Activated CD8-positive, alpha-beta memory T cell treated with anti-CD3 and anti-CD28 coated beads, Interleukin-2, amount 10 ng/mL, durations not matched to agents 7 days and 5 days (primary cell): ENCODE measurements around the gene ADAM12. TPM values are rescaled to one million over a fixed set of nuclear protein-coding genes. Genes with fewer than 3 reads are reported as not detected.
A peak's percentile ranks its signal among the peaks of the same experiment; 100 is the strongest.

Experiments used
- ATAC-seq: fragments of 150-1000 bp; cut with Tn5 transposase; one replicate; pipeline ENCODE4 v1.10.0; 2021; ENCODE audit warnings: moderate library complexity
- CTCF ChIA-PET: fragments of 350-600 bp; sonication (Branson Sonifier 250); formaldehyde crosslinking; loops from one replicate; lab custom pipeline; 2021; ENCODE audit warnings: antibody characterized with exemption; lab: Charles Lee
- DNase-seq: peaks from one replicate; pipeline ENCODE4 v3.0.0-alpha.2; 2020
- H3K27ac Mint-ChIP-seq: one replicate; pipeline ENCODE4 v1.8.0; 2021; ENCODE audit warnings: mild to moderate bottlenecking, mixed read lengths
- H3K27me3 Mint-ChIP-seq: one replicate; pipeline ENCODE4 v1.8.0; 2021; ENCODE audit warnings: mixed read lengths
- H3K36me3 Mint-ChIP-seq: one replicate; pipeline ENCODE4 v1.8.0; 2021; ENCODE audit warnings: mild to moderate bottlenecking, mixed read lengths
- H3K4me1 Mint-ChIP-seq: one replicate; pipeline ENCODE4 v1.8.0; 2021; ENCODE audit warnings: mixed read lengths
- H3K4me3 Mint-ChIP-seq: one replicate; pipeline ENCODE4 v1.8.0; 2021; ENCODE audit warnings: mild to moderate bottlenecking, moderate library complexity, mixed read lengths
- H3K9me3 Mint-ChIP-seq: one replicate; pipeline ENCODE4 v1.8.0; 2022; ENCODE audit warnings: low read depth, mixed read lengths
- total RNA-seq, 2 experiments: library from RNA; stranded (reverse); gene quantifications; one replicate each; pipeline ENCODE4 v1.2.3, GENCODE V29; 2021

ADAM12 gene
- total RNA-seq, 2 experiments from 2014 or later: 0.67 TPM; not detected in 1

DNA sequence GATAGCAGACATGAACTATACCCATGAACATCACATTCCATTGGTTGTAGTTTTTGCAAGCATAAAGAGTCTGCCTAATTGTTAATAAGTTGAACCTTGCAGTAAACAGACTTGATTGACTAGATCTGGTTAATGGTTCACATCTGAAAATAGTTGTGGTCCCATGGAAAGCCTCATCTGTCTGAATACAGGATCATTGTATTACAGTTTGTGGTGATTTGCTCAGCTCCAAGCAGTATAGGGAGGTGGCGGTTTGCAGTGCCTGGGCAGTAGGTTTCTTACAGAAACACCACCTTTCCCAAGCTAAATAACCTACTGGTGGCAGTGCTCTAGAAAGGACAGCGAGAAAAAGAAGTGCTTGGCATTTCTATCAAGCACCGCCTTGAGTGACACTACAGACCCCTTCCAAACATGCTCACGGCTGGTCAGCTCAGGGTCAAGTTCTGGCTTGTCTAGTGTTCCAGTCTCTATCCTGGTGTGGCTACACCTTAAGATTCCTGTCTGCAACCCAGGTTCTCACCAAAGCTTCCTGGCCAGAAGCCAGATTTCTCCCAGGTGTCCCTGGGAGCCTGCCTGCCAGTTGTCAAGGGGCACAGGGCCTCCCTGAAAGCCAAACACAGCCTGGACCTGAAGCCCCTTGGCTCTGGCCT lies 372.0 kb downstream of the ADAM12 start:
- no peak for DNase-seq
- Mint-ChIP-seq H3K36me3 (no peaks in the 10 kb centered on the region), H3K4me1 (peaks cover 16% of the 10 kb centered on the region), H3K4me3 (no peak overlapping the region), H3K27ac (no peak overlapping the region), H3K9me3 (no peaks in the 10 kb centered on the region), H3K27me3 (no peaks in the 10 kb centered on the region)
- ATAC-seq: no peak
- CTCF ChIA-PET: no interaction called here

DNA sequence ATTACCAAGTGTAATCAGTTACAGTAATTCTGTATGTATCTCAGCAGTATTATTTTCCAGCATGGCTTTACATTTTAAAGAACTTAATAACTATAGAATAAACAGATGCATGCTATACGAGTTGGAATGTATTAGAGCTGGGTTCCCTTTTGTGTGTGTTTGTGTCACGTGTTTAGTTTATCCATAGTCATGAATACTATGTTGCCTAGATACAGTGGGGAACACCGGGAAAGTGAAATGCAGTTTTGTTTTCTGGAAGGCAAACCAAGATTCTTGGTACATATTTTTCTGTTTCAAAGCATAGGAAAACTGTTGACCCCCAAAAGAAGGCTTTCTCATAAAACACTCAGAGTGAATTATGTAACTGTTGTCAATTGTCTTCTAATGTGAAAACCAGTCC lies 372.9 kb downstream of the ADAM12 start:
- Mint-ChIP-seq H3K36me3 (no peaks in the 10 kb centered on the region), H3K27ac (no peak overlapping the region), H3K4me3 (no peak overlapping the region), H3K9me3 (no peaks in the 10 kb centered on the region), H3K27me3 (no peaks in the 10 kb centered on the region), H3K4me1 (peaks cover 16% of the 10 kb centered on the region)
- DNase-seq: no peak
- ATAC-seq: no peak
- CTCF ChIA-PET: no interaction called here

DNA sequence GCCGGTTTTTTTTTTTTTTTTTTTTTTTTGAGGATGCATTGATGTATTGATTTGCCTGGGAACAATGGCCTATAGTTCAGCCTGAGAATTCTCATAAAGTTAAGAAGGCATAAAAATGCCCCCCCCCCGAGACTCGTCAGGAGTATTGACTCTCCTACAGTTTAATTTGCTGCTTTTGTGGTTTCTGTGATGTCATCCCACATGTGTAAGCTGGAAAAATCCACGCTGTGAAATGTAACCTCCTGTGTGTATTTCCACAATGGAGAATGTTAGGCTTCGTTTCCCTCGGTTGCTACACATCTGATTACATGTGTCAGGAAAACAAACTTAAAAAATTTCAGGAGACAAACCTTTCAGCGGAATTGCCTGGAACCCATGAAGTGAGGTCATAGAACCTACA lies 374.0 kb downstream of the ADAM12 start:
- no peaks in the 10 kb centered on the region for H3K27me3 Mint-ChIP-seq
- no peak overlapping the region for H3K27ac Mint-ChIP-seq
- H3K9me3 Mint-ChIP-seq: no peaks in the 10 kb centered on the region
- peaks cover 16% of the 10 kb centered on the region for H3K4me1 Mint-ChIP-seq
- CTCF ChIA-PET: interaction anchor here (0.7 kb wide), 1 partner anchor 1840 kb away, joined by 4 read pairs; no protein-coding TSS in a partner anchor
- no peak for ATAC-seq
- no peaks in the 10 kb centered on the region for H3K36me3 Mint-ChIP-seq
- no peak for DNase-seq
- no peak overlapping the region for H3K4me3 Mint-ChIP-seq

DNA sequence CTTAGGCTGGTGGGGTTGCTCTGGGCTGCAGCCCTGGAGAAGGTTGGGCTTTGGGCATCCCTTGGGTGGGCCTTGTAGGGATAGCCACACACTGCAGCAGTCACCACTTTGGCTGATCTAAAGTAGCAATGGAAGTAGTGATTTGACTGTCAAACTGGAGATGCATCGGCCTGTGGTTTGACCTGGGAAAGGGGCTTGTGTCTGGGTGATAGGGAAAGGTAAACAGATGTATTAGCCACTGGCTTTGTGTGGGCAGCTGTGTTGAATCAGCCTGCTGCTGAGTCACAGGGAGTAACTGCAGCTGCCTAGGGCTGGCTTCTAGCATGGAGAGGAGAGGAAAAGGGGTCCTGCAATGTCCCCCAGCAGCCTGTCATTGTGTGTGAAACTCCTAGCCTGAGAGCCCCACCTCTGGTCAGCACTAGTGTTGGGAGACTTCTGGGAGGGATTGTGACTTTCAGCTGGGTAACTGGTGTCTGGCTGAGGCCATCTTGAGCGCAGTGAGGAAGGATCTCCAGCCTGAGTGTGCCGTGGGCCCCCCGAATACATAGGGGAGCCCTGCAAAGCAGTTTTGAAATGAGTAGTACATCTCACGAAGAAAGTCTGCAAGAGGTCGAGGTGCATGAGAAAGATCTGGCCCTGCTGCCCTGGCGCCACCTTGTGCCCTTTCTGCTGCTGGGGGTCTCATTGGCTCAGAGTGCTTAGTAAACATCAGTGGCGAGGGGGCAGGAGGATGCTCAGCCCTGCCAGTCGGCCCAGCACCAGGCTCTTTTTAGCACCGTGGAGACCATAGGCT lies 374.6 kb downstream of the ADAM12 start:
- H3K9me3 Mint-ChIP-seq: no peaks in the 10 kb centered on the region
- CTCF ChIA-PET: interaction anchor here (0.7 kb wide), 1 partner anchor 1841 kb away, joined by 4 read pairs; no protein-coding TSS in a partner anchor
- H3K4me1 Mint-ChIP-seq: peaks cover 16% of the 10 kb centered on the region
- ATAC-seq: peak; percentile 70
- H3K4me3 Mint-ChIP-seq: no peak overlapping the region
- H3K27ac Mint-ChIP-seq: peak overlapping the region; percentile 11
- no peaks in the 10 kb centered on the region for H3K27me3 Mint-ChIP-seq
- no peaks in the 10 kb centered on the region for H3K36me3 Mint-ChIP-seq
- peak; percentile 51 for DNase-seq

DNA sequence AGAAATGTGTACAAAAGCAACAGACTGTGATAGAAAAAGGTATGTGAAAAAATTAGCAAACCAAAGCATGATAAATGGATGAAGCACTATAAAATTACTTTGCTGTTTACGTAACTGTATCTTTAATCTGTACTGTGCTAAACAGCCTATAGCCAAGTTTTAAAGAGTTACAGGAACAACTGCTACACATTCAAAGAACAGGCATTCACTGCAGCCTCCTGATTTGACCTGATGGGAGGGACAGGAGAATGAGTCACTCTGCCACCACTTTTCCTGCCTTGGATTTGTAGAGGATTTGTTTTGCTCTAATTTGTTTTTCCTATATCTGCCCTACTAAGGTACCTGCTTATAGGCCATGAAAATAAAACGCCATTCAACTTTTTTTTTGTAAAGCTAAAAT lies 375.8 kb downstream of the ADAM12 start:
- no peaks in the 10 kb centered on the region for H3K9me3 Mint-ChIP-seq
- no peaks in the 10 kb centered on the region for H3K36me3 Mint-ChIP-seq
- CTCF ChIA-PET: no interaction called here
- no peak overlapping the region for H3K4me3 Mint-ChIP-seq
- H3K27ac Mint-ChIP-seq: no peak overlapping the region
- H3K4me1 Mint-ChIP-seq: peaks cover 16% of the 10 kb centered on the region
- no peak for ATAC-seq
- H3K27me3 Mint-ChIP-seq: no peaks in the 10 kb centered on the region
- no peak for DNase-seq

DNA sequence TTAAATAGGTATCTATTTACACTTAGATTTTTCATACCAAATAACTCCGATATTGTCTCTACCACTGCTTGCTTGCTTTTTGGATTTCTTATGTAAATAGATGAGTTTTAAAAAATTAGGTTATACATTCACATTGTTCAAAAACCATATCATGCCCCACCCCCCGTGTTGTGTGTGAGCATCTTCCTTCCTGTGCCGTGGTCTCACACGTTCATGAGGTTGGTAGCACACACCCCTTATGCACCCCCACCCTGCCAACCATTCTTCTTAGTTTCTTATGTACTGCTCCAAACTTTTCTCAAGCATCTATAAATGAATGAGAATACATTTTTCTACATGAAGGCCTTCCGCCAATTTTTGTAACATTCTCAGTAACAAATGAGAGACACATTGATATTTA lies 376.3 kb downstream of the ADAM12 start:
- DNase-seq (no peak), ATAC-seq (no peak)
- CTCF ChIA-PET: no interaction called here
- H3K27ac Mint-ChIP-seq: no peak overlapping the region
- no peaks in the 10 kb centered on the region for H3K27me3 Mint-ChIP-seq
- H3K4me3 Mint-ChIP-seq: no peak overlapping the region
- peaks cover 16% of the 10 kb centered on the region for H3K4me1 Mint-ChIP-seq
- H3K9me3 Mint-ChIP-seq: no peaks in the 10 kb centered on the region
- no peaks in the 10 kb centered on the region for H3K36me3 Mint-ChIP-seq

DNA sequence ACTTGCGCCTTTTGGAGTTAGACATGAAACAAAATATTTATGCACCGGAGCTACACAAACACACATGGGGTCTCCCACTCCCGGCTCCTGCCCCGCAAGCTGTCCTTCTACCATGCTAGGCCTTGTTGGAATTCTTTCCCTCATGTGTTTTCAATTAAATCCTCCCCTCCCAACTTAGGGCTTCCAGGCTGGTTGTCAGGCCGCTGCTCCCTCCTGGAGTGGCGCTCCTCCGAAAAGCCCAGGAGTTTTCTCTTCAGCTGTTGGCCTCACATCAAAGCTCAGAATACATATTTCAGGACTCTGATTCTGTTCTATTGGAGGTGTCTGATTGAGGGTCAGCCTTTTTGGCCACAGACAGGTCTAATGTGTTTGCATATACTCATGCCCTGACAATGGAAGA lies 378.6 kb downstream of the ADAM12 start:
- Mint-ChIP-seq H3K27me3 (no peaks in the 10 kb centered on the region), H3K27ac (no peak overlapping the region), H3K9me3 (no peaks in the 10 kb centered on the region), H3K36me3 (no peaks in the 10 kb centered on the region), H3K4me1 (peaks cover 16% of the 10 kb centered on the region), H3K4me3 (no peak overlapping the region)
- CTCF ChIA-PET: interaction anchor here (1.0 kb wide), 1 partner anchor 10 kb away, joined by 3 read pairs; no protein-coding TSS in a partner anchor
- ATAC-seq (no peak), DNase-seq (no peak)

DNA sequence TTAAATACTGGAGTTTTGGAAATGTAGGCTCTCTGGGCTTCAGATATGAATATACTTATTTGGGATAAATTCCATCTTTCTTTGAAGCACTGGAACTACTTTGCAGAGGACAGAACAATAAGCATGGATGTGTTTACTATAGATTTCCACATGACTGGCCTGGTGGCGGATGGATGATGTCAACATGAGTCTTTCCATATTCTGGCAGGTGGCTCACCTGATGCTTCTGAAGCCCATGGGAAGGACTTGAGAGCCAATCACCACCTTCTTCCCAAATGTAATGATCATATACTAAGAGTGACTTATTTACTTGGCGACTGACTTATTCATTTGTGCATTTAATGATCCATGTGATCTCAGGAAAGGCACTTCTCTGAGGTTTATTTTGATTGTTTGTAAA lies 381.4 kb downstream of the ADAM12 start:
- Mint-ChIP-seq H3K27ac (no peak overlapping the region), H3K9me3 (no peaks in the 10 kb centered on the region), H3K4me3 (no peak overlapping the region), H3K36me3 (no peaks in the 10 kb centered on the region), H3K27me3 (no peaks in the 10 kb centered on the region), H3K4me1 (peaks cover under 1% of the 10 kb centered on the region)
- CTCF ChIA-PET: no interaction called here
- no peak for ATAC-seq
- no peak for DNase-seq

DNA sequence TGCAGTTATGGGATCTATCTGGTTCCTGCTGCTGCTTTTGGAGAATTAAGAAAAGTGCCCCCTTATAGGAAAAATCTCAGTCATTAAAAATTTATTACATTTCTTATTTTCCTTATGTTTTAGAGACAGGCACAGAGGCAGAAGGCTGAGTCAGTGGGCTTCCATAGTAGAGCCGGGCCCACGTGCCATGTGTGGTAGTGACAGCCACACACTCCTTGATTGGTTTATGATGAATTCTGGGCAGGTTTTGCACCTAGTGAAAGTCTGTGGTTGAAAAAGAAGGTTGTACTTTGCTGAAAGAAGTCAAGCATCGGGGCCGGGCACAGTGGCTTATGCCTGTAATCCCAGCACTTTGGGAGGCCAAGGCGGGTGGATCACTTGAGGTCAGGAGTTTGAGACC lies 382.0 kb downstream of the ADAM12 start:
- Mint-ChIP-seq H3K27ac (no peak overlapping the region), H3K9me3 (no peaks in the 10 kb centered on the region), H3K4me1 (no peaks in the 10 kb centered on the region), H3K4me3 (no peak overlapping the region), H3K27me3 (peaks cover 1% of the 10 kb centered on the region), H3K36me3 (no peaks in the 10 kb centered on the region)
- ATAC-seq (no peak), DNase-seq (no peak)
- CTCF ChIA-PET: no interaction called here

DNA sequence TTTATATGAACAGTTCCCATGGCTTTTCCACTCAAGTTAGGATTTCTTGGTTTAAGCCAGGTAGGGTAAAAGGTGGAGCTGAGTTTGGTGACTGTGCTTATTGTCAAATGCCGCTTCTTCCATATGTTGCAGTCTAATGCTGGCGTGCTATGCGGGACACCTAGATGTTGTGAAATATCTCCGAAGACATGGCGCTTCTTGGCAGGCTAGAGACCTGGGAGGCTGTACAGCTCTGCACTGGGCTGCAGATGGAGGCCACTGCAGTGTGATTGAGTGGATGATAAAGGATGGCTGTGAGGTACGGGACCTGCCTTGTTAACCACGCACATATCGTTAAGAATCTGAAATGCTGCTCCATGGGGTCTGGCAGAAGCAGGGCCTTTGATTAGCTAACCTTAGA lies 383.5 kb downstream of the ADAM12 start:
- peaks cover 2% of the 10 kb centered on the region for H3K4me1 Mint-ChIP-seq
- DNase-seq (no peak), ATAC-seq (no peak)
- CTCF ChIA-PET: interaction anchor here (1.1 kb wide), 1 partner anchor 21 kb away, joined by 3 read pairs; no protein-coding TSS in a partner anchor
- H3K36me3 Mint-ChIP-seq: no peaks in the 10 kb centered on the region
- H3K27me3 Mint-ChIP-seq: peaks cover 3% of the 10 kb centered on the region
- H3K27ac Mint-ChIP-seq: no peak overlapping the region
- no peaks in the 10 kb centered on the region for H3K9me3 Mint-ChIP-seq
- no peak overlapping the region for H3K4me3 Mint-ChIP-seq

DNA sequence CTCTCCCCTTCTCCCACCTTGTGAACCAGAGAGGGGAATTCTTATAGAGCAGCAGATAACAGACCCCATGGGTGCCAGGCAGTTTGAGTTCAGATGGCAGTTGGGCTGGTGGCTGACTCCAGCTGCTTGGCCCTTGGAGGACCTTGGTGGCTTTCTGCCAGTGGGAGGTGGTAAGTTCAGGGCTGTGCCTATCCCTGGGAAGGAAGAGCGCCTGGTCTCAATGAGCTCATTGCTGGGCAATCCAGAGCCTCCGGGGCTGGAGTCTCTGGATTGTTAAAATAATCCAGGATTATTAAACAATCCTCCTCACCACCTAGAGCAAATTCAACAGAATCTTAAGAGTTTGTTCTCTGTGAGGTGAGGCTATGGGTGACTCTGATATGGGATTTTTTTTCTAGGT lies 386.7 kb downstream of the ADAM12 start:
- ATAC-seq (no peak), DNase-seq (no peak)
- H3K4me1 Mint-ChIP-seq: peaks cover 5% of the 10 kb centered on the region
- H3K9me3 Mint-ChIP-seq: no peaks in the 10 kb centered on the region
- no peak overlapping the region for H3K4me3 Mint-ChIP-seq
- CTCF ChIA-PET: no interaction called here
- H3K36me3 Mint-ChIP-seq: no peaks in the 10 kb centered on the region
- no peak overlapping the region for H3K27ac Mint-ChIP-seq
- H3K27me3 Mint-ChIP-seq: peaks cover 3% of the 10 kb centered on the region

DNA sequence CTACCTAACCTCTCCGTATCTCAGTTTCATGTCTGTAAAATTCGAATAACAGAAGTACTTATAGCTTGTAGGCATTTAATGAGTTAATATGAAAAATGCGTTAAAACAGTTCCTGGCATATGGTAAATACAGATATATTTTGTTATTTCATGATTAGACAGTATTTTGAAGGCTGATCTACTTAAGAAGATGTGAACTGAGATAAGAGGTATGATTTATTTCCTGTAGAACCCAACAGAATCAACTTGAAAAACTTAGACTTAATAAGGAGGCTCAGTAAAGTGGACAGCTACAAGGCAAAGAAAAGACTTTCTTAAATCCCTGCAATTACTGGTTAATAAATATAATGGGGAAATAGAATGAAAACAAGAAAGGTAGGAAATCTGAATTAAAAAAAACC lies 388.6 kb downstream of the ADAM12 start:
- Mint-ChIP-seq H3K9me3 (no peaks in the 10 kb centered on the region), H3K27ac (no peak overlapping the region), H3K27me3 (peaks cover 3% of the 10 kb centered on the region), H3K4me3 (no peak overlapping the region), H3K4me1 (peaks cover 5% of the 10 kb centered on the region), H3K36me3 (no peaks in the 10 kb centered on the region)
- CTCF ChIA-PET: interaction anchor here (0.9 kb wide), 1 partner anchor 10 kb away, joined by 3 read pairs; no protein-coding TSS in a partner anchor
- ATAC-seq: no peak
- DNase-seq: no peak

DNA sequence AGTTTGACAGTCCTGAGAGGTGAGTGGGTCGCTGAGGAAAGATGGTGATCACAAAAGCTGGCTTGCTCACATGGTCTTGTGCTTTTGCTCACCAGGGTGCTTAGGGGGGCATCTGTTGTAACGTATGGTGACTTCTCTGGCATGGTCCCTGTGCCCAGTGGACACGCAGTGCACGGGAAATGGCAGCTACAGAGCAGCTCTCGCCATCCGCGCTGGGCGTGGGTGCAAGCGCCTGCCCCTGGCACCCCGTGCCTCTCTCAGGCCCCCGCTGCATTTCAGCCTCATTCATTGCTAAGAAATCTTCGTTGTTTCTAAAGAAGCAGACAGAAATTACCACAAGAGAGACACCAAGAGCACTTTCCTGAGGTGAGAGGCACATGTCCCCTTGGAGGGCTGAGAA lies 390.7 kb downstream of the ADAM12 start:
- no peaks in the 10 kb centered on the region for H3K9me3 Mint-ChIP-seq
- H3K27me3 Mint-ChIP-seq: peaks cover 3% of the 10 kb centered on the region
- ATAC-seq (no peak), DNase-seq (no peak)
- H3K4me1 Mint-ChIP-seq: peaks cover 5% of the 10 kb centered on the region
- CTCF ChIA-PET: no interaction called here
- no peak overlapping the region for H3K4me3 Mint-ChIP-seq
- no peak overlapping the region for H3K27ac Mint-ChIP-seq
- no peaks in the 10 kb centered on the region for H3K36me3 Mint-ChIP-seq
